DND-41 (cell line): ENCODE measurements around the gene PMPCA.
A peak's percentile ranks its signal among the peaks of the same experiment; 100 is the strongest.

ENCODE experiments used
- ATAC-seq: fragments of 200-7000 bp; cut with Tn5 transposase; 3 replicates; pipeline ENCODE4 v1.9.1; 2021; ENCODE audit warnings: low read depth; ENCODE audit not compliant: insufficient read depth
- DNase-seq: peaks from one replicate; pipeline ENCODE4 v3.0.0-alpha.2; 2020
- H2AFZ ChIP-seq: 2 replicates; pipeline ENCODE4 v1.6.0; 2012; ENCODE audit warnings: low read depth, low read length
- H3K27ac ChIP-seq: 2 replicates; pipeline ENCODE4 v1.5.1; 2012; ENCODE audit warnings: low read length, inconsistent platforms
- H3K27me3 ChIP-seq: fragments of 200-600 bp; sonication (generic); 2 replicates; pipeline ENCODE4 v1.6.0; 2012; ENCODE audit warnings: low read length, mild to moderate bottlenecking, inconsistent platforms; ENCODE audit not compliant: insufficient read depth, poor library complexity
- H3K36me3 ChIP-seq: 2 replicates; pipeline ENCODE4 v1.5.1; 2012; ENCODE audit warnings: low read length, inconsistent platforms; ENCODE audit not compliant: insufficient read depth
- H3K4me1 ChIP-seq: 2 replicates; pipeline ENCODE4 v1.5.1; 2012; ENCODE audit warnings: mild to moderate bottlenecking, low read length; ENCODE audit not compliant: insufficient read depth
- H3K4me2 ChIP-seq: 2 replicates; pipeline ENCODE4 v1.6.0; 2012; ENCODE audit warnings: mild to moderate bottlenecking, moderate library complexity, low read length, inconsistent platforms; ENCODE audit not compliant: insufficient read depth
- H3K4me3 ChIP-seq, 2 experiments: fragments of 200-600 bp in 1 of 2; shearing (Covaris generic) in 1 of 2; 2 replicates each; pipeline ENCODE4 v1.5.1; 2012 to 2016; ENCODE audit warnings: inconsistent platforms in 2 of 2, low read length in 2 of 2, mild to moderate bottlenecking in 2 of 2, low read depth in 1 of 2, moderate library complexity in 1 of 2
- H3K79me2 ChIP-seq: 2 replicates; pipeline ENCODE4 v1.6.0; 2012; ENCODE audit warnings: low read length, inconsistent platforms; ENCODE audit not compliant: insufficient read depth
- H3K9ac ChIP-seq: 2 replicates; pipeline ENCODE4 v1.6.0; 2012; ENCODE audit warnings: low read depth, mild to moderate bottlenecking, inconsistent platforms, low read length, moderate library complexity
- H3K9me3 ChIP-seq: 2 replicates; pipeline ENCODE4 v1.5.1; 2012; ENCODE audit warnings: low read length, moderate library complexity, mild to moderate bottlenecking, inconsistent platforms; ENCODE audit not compliant: insufficient read depth, severe bottlenecking
- H4K20me1 ChIP-seq: 2 replicates; pipeline ENCODE4 v1.6.0; 2012; ENCODE audit warnings: low read length; ENCODE audit not compliant: insufficient read depth
- CTCF ChIP-seq: IDR thresholded peaks from 2 replicates; pipeline ENCODE4 v1.5.1; 2012; ENCODE audit warnings: borderline replicate concordance, low read length, moderate library complexity, mild to moderate bottlenecking; ENCODE audit not compliant: poor library complexity, severe bottlenecking; ENCODE audit errors: extremely low read depth
- EZH2 ChIP-seq: IDR thresholded peaks from 3 replicates; pipeline ENCODE4 v1.6.1; 2012; ENCODE audit warnings: borderline replicate concordance, low read depth, mild to moderate bottlenecking, moderate library complexity, low read length, inconsistent platforms; ENCODE audit not compliant: severe bottlenecking

The PMPCA gene

GRCh38 chr9:136407911-136408310 is 2.5 kb upstream of the PMPCA start:
- peaks cover 35% of the 10 kb centered on the region for H3K4me1 ChIP-seq
- H3K9ac ChIP-seq, result no peak overlapping the region
- no peak for TF ChIP-seq EZH2
- no peak for TF ChIP-seq CTCF
- peaks cover 53% of the 10 kb centered on the region for H3K36me3 ChIP-seq
- H3K27me3 ChIP-seq, result no peaks in the 10 kb centered on the region
- no peak overlapping the region for H3K4me3 ChIP-seq
- H4K20me1 ChIP-seq, result peaks cover 19% of the 10 kb centered on the region
- ATAC-seq, result no peak
- H3K79me2 ChIP-seq, result peaks cover 45% of the 10 kb centered on the region
- no peak overlapping the region for H3K4me2 ChIP-seq
- H3K27ac ChIP-seq, result no peak overlapping the region
- H3K9me3 ChIP-seq, result no peaks in the 10 kb centered on the region
- no peak overlapping the region for H2AFZ ChIP-seq
- DNase-seq, result no peak

- peak overlapping the region; percentile 85 for H3K9ac ChIP-seq
- H2AFZ ChIP-seq, result peak overlapping the region; percentile 76
- H3K36me3 ChIP-seq, result peaks cover 58% of the 10 kb centered on the region
- TF ChIP-seq EZH2 (no peak), CTCF (no peak)
- H3K4me2 ChIP-seq, result peak overlapping the region; percentile 95
- no peaks in the 10 kb centered on the region for H3K27me3 ChIP-seq
- peak; percentile 53 for ATAC-seq
- peaks cover 38% of the 10 kb centered on the region for H3K4me1 ChIP-seq
- H3K27ac ChIP-seq, result peak overlapping the region; percentile 72
- peaks cover 27% of the 10 kb centered on the region for H4K20me1 ChIP-seq
- peaks cover 58% of the 10 kb centered on the region for H3K79me2 ChIP-seq
- no peaks in the 10 kb centered on the region for H3K9me3 ChIP-seq
- peak; percentile 38 for DNase-seq
- peak overlapping the region; percentile 66 to 83; a peak in 3 of 4 replicates for H3K4me3 ChIP-seq
These were observed 652 bp upstream of the PMPCA start for GRCh38 chr9:136409557-136410455.

- Histone ChIP-seq H3K4me2 (peak overlapping the region; percentile 95), H3K36me3 (peaks cover 61% of the 10 kb centered on the region), H3K27me3 (no peaks in the 10 kb centered on the region), H3K9me3 (no peaks in the 10 kb centered on the region), H3K4me3 (peak overlapping the region; percentile 77 to 83), H2AFZ (no peak overlapping the region), H3K27ac (peak overlapping the region; percentile 70), H3K9ac (peak overlapping the region; percentile 85), H3K4me1 (peaks cover 38% of the 10 kb centered on the region), H4K20me1 (peaks cover 30% of the 10 kb centered on the region), H3K79me2 (peaks cover 58% of the 10 kb centered on the region)
- DNase-seq, result no peak
- ATAC-seq, result no peak
- TF ChIP-seq EZH2 (no peak), CTCF (no peak)
These were observed 920 bp downstream of the PMPCA start for GRCh38 chr9:136411378-136411777.
